ENCODE results near the gene DDX3Y.
A peak's percentile ranks its signal among the peaks of the same experiment; 100 is the strongest.

Gene DDX3Y

DNA sequence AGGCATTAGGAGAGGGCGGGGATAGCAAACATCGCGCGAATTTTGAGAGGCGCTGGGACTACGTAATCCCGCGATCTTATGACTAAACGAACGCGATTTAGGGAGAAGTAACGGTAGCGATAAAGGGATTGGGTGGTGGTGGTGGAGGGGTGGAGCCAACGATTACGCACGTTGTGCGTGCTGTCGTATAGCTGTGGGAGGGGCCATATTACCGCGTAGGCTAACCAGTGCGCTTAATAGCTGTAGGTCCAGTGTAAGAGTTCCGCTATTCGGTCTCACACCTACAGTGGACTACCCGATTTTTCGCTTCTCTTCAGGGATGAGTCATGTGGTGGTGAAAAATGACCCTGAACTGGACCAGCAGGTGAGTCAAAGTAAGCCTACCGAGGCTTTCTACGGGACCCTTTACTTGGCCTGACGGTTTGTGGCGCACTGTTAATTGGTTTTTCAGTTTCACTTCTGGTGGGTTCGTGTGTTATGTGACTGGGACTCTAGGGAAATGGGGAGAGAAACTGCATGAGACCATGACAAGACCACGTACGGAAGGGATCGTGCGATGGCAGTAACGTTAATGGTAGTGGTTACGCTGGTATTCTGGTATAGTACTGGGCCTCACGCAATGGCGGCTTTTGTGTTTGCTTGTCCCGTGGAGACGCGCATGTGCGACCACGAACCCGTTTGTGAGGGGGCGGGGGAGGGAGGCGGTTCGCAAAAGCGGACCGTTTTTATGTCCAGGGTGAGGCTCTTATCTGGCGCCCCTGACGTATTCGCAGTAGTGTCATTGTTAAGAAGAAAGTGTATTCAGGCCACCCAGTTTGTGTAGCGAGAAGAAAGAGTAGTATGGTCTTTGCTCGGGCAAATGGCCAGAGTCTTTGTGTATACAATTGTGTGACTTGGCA lies at the start of gene DDX3Y:
Gene DDX3Y, plus strand, starts transcription at position 251 of the 899 bp plus-strand sequence. Its CDS starts 69 bp downstream, at position 320.
- Mint-ChIP-seq H3K27me3 (no peaks in the 10 kb centered on the region), H3K4me1 (peaks cover 0 to 1% of the 10 kb centered on the region in 2 donors), H3K4me3 (peak within 1 kb of the TSS in 1 of 2 donors; percentile 94), H3K27ac (no peak within 1 kb of the TSS), H3K9me3 (no peaks in the 10 kb centered on the region), H3K36me3 (peaks cover 0 to 3% of the 10 kb centered on the region in 2 donors)
- no peak for DNase-seq
- peak in 1 of 2 donors; percentile 92 for ATAC-seq (replicated peaks)

DNA sequence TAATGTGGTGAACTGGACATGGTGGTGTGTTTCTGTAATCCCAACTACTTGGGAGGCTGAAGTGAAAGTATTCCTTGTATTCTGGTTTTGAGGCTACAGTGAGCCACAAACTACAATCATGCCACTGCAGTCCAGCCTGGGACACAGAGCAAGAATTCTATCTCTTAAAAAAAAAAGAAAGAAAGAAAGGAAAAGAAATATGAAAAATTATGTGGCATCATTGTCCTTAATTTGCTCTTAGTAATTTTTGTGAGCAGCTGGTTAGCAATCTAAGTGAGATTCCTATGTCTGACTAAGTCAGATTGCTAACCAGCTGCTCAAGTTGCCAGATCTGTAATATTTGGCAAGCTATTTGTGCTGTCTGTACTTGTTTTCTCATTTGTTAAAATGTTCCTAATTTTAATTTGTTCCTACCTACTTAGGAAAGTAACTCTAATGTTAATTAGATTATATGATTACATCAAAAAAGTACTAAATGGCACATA lies 48.8 kb upstream of the DDX3Y start:
- Mint-ChIP-seq H3K27me3 (no peaks in the 10 kb centered on the region), H3K4me3 (no peak overlapping the region), H3K27ac (no peak overlapping the region), H3K36me3 (peaks cover 0 to 7% of the 10 kb centered on the region in 2 donors), H3K9me3 (no peaks in the 10 kb centered on the region), H3K4me1 (no peaks in the 10 kb centered on the region)
- ATAC-seq (replicated peaks) (no peak), DNase-seq (no peak)

DNA sequence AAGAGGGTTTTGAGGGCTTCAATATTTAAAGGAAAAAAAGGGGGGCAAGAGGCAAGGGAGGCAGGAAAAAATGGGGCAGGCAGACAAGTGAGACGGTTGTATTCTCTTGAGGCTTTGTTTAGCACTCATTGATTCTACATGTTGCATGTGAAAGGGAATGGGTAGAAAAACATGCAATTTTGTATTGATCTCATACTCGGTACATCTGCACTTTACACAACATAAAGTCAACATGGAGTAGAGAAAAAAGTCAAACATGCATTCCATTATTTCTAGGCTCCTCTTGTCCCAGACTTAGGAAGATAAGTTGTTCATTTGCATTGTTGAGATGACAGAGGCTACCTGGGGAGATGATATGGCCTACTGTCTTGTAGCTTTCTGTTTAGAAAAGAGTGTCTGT lies 36.7 kb upstream of the DDX3Y start:
- Mint-ChIP-seq H3K4me3 (no peak overlapping the region), H3K27ac (no peak overlapping the region), H3K9me3 (no peaks in the 10 kb centered on the region), H3K36me3 (peaks cover 0 to 3% of the 10 kb centered on the region in 2 donors), H3K4me1 (no peaks in the 10 kb centered on the region), H3K27me3 (no peaks in the 10 kb centered on the region)
- no peak for DNase-seq
- no peak for ATAC-seq (replicated peaks)

DNA sequence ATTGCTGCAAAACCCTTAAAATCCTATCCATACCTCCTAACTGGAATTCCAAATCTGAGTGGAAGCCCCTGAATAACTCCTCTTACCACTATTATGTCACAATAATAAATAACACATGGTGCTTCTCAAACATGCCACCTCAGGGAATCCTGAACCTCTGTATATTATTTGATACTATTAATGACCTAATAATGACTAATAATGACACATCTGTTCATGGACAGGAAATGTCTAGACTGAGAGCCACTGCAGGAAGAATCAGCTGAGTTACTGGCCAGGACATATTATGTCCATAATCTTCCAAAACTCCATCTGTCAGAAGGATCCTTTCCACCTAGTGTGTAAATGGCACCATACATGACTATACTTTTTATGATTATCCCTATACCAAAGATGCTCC lies 7.7 kb upstream of the DDX3Y start:
- Mint-ChIP-seq H3K9me3 (peaks cover 0 to under 1% of the 10 kb centered on the region in 2 donors), H3K36me3 (no peaks in the 10 kb centered on the region), H3K27me3 (no peaks in the 10 kb centered on the region), H3K4me3 (no peak overlapping the region), H3K27ac (no peak overlapping the region), H3K4me1 (no peaks in the 10 kb centered on the region)
- DNase-seq = no peak
- no peak for ATAC-seq (replicated peaks)

DNA sequence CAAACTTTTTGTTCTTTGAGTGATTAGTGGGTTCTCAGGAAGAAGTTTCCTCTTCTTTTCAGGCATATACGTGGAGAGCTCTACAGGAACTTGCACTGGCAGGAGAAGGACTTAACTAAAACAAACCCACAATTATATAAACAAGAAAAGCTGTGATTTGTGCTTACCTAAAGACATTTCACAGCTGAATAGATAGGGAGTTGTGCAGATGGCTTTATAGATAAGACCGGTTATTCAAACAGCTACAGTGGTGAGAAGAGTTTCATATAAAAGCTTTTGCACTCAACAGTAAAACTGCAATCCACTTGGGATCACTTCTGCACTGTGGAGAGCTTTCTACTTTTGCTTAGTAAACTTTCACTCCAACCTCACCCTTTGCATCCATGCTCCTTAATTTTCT lies 6.1 kb upstream of the DDX3Y start:
- Mint-ChIP-seq H3K9me3 (no peaks in the 10 kb centered on the region), H3K27me3 (no peaks in the 10 kb centered on the region), H3K4me1 (no peaks in the 10 kb centered on the region), H3K27ac (no peak overlapping the region), H3K36me3 (no peaks in the 10 kb centered on the region), H3K4me3 (no peak overlapping the region)
- ATAC-seq (replicated peaks) = no peak
- DNase-seq = no peak

DNA sequence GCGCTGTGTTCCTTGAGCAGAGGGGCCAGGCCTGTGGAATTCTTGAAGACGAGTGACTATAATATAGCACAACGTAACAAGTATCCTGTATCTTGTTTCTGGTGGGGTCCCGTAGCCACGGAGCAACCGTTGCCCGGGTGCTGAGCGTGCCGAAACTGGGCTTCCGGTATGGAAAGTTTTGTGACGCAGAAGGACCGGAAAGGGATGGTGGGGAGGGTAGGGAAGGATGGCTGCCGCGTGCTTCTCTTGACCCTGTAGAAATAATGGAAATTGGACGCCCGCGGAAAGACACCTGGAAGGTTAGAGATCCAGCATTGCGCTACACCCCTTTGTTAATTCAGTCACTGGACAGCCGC lies 827 bp downstream of the DDX3Y start:
- peaks cover 0 to 9% of the 10 kb centered on the region in 2 donors for H3K36me3 Mint-ChIP-seq
- H3K9me3 Mint-ChIP-seq = no peaks in the 10 kb centered on the region
- peak in 1 of 2 donors; percentile 69 for ATAC-seq (replicated peaks)
- H3K27ac Mint-ChIP-seq = no peak overlapping the region
- H3K4me1 Mint-ChIP-seq = peaks cover 0 to 5% of the 10 kb centered on the region in 2 donors
- no peak for DNase-seq
- peak overlapping the region in 1 of 2 donors; percentile 94 for H3K4me3 Mint-ChIP-seq
- no peaks in the 10 kb centered on the region for H3K27me3 Mint-ChIP-seq

DNA sequence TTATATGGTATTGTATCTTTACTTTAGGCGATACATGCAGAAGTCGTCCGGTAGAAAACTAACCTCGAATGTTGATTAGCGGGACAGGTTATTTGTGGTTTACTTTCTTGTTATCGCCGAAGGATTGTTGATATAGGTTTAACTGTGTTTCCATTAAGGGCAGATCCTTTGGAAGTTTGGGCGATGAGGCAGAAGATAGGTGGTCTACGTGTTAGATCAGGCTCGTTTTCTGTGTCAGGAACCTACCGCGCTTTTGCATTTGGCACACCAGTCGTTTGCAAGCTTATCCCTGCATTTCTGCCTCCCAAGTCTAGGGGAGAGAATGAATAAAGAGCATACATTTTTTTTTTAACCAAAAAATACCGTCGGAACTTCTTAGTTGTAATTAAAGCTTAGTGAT lies 1.2 kb downstream of the DDX3Y start:
- H3K9me3 Mint-ChIP-seq = no peaks in the 10 kb centered on the region
- no peaks in the 10 kb centered on the region for H3K27me3 Mint-ChIP-seq
- H3K4me1 Mint-ChIP-seq = peaks cover 0 to 5% of the 10 kb centered on the region in 2 donors
- H3K36me3 Mint-ChIP-seq = peaks cover 0 to 9% of the 10 kb centered on the region in 2 donors
- H3K4me3 Mint-ChIP-seq = peak overlapping the region in 1 of 2 donors; percentile 94
- ATAC-seq (replicated peaks) (no peak), DNase-seq (no peak)
- no peak overlapping the region for H3K27ac Mint-ChIP-seq

DNA sequence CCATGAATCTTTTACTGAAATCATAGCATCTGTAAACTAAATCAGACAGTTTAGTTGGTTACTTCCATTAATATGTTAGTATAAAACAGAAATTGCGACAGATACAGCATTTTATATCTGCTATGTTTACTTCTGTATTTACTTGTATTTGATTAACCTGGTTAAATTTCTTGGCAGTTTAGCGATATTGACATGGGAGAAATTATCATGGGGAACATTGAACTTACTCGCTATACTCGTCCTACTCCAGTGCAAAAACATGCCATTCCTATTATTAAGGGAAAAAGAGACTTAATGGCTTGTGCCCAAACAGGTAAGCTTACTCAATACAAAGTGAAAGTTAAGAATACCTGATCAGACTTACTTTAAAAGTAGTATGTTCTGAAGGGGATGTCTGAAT lies 8.9 kb downstream of the DDX3Y start:
- Mint-ChIP-seq H3K27me3 (no peaks in the 10 kb centered on the region), H3K9me3 (no peaks in the 10 kb centered on the region), H3K36me3 (peaks cover 0 to 21% of the 10 kb centered on the region in 2 donors), H3K27ac (no peak overlapping the region), H3K4me3 (no peak overlapping the region), H3K4me1 (peaks cover 0 to 5% of the 10 kb centered on the region in 2 donors)
- DNase-seq (no peak), ATAC-seq (replicated peaks) (no peak)

DNA sequence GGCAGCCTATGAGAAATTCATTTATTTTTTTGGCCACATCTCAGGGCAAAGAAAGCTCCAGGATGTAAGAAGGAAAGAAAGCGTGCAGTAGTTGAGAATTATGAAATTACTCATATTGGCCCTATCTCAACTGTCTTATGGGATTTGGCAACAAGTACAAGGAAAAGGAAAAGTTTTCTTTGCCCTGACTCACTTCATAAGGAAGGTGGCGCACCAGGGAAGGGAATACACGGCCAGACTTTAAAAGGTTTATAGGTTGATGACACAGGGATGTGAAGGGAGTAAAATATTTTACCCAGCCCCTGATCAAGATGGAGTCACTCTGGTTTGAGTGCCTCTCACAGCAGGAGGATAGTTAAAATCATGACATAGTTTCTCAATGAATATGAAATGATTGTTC lies 23.4 kb downstream of the DDX3Y start:
- no peaks in the 10 kb centered on the region for H3K27me3 Mint-ChIP-seq
- DNase-seq (no peak), ATAC-seq (replicated peaks) (no peak)
- H3K4me1 Mint-ChIP-seq = no peaks in the 10 kb centered on the region
- no peaks in the 10 kb centered on the region for H3K36me3 Mint-ChIP-seq
- no peak overlapping the region for H3K4me3 Mint-ChIP-seq
- H3K27ac Mint-ChIP-seq = no peak overlapping the region
- H3K9me3 Mint-ChIP-seq = no peaks in the 10 kb centered on the region

DNA sequence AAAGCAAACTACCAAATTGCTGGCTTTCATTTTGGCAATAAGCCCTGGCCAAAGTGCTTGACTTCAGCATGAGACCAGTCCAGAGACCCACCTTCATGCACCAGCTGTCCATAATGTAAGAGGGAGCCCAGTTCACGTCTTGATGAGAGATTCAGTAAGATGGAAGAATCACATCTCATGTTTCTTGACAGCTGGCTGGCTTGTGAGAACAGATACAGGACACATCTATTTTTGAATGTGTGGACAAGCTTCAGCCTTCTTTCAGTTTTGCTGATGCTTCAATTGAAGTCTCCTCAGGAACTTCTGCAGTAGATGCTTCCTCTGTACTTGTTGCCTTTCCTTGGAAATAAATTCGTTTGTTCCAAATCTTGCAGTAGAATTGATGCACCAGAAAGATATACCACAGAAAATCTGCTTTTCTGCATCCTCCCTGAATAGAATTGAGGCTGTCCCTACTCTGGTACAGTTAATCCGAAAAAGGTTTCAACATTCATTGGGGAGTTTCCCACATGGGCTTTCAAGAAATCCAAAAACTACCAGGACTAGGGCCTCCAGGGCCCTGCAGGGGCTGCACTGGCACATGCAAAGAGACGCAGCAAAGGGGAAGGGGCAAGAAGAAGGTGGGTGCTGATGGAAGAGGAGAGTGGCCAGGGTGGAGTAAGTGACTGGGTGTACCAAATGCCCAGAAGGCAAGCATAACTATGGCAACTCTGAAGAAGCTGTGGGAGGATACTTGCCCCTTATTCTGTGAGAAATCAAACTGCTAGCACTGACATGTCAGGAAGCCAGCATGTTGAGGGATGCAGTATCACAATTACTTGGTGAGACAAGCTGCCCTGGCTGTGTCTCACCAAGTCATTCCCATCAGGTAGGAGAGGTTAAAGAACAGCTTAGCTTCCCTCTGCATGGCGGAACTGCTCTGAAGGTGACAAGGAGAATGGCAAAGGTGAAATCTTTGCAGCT lies 37.3 kb downstream of the DDX3Y start:
- Mint-ChIP-seq H3K27me3 (no peaks in the 10 kb centered on the region), H3K36me3 (no peaks in the 10 kb centered on the region), H3K4me1 (peaks cover 0 to 2% of the 10 kb centered on the region in 2 donors), H3K9me3 (peaks cover 0 to 1% of the 10 kb centered on the region in 2 donors), H3K27ac (no peak overlapping the region), H3K4me3 (no peak overlapping the region)
- no peak for ATAC-seq (replicated peaks)
- DNase-seq = no peak
